Measurements from ENCODE around the gene FPGS. TPM values are rescaled to one million over a fixed set of nuclear protein-coding genes. Genes with fewer than 3 reads are reported as not detected.
"Not testable (repeated sequence)": the region's sequence is repeated elsewhere in the genome, so short reads cannot be mapped to it uniquely, and the experiment has no call there.

The FPGS gene
- total and polyA plus RNA-seq, 8 donors: 29.1 to 235 (median 70.4) TPM

- peak in 1 of 2 donors; percentile 80 for DNase-seq
- H3K27ac ChIP-seq: peak overlapping the region in 2 of 5 donors; percentile 8 to 18
- TF ChIP-seq POLR2AphosphoS5 (IDR thresholded peaks at IDR 0.05) (no peak), POLR2A (IDR thresholded peaks at IDR 0.05) (no peak), EP300 (IDR thresholded peaks at IDR 0.05) (no peak), CTCF (IDR thresholded peaks at IDR 0.05) (no peak)
- peaks cover 10 to 24% (median 18%) of the 10 kb centered on the region in 4 donors for H3K4me1 ChIP-seq
- peaks cover 8 to 69% (median 20%) of the 10 kb centered on the region in 3 donors for H3K27me3 ChIP-seq
- H3K4me3 ChIP-seq: peak overlapping the region in 1 of 4 donors; percentile 16
- intact Hi-C loops (cut with DNase I; ENCODE audit: low total_unique reads): no loop called here
- H3K9me3 ChIP-seq: no peaks in the 10 kb centered on the region
- peaks cover 4 to 22% (median 12%) of the 10 kb centered on the region in 4 donors for H3K36me3 ChIP-seq
- WGBS, 5 donors: 17 to 51% (median 24%) methylated on average over 24 to 86 of the region's 86 CpGs
Observed at GRCh38 chr9:127754099-127755060, 48.3 kb upstream of the FPGS start.

- peak overlapping the region in 2 of 4 donors; percentile 11 to 16 for H3K4me3 ChIP-seq
- H3K27me3 ChIP-seq: peaks cover 8 to 65% (median 20%) of the 10 kb centered on the region in 3 donors
- no peaks in the 10 kb centered on the region for H3K9me3 ChIP-seq
- intact Hi-C loops (cut with DNase I; ENCODE audit: low total_unique reads): no loop called here
- peaks cover 10 to 24% (median 18%) of the 10 kb centered on the region in 4 donors for H3K4me1 ChIP-seq
- 23 to 55% (median 34%) methylated on average over 18 to 61 of the region's 61 CpGs for WGBS, 5 donors
- TF ChIP-seq CTCF (IDR thresholded peaks at IDR 0.05): no peak
- TF ChIP-seq POLR2AphosphoS5 (IDR thresholded peaks at IDR 0.05): no peak
- TF ChIP-seq EP300 (IDR thresholded peaks at IDR 0.05): no peak
- TF ChIP-seq POLR2A (IDR thresholded peaks at IDR 0.05): no peak
- peak overlapping the region in 2 of 5 donors; percentile 8 to 18 for H3K27ac ChIP-seq
- peak in 1 of 2 donors; percentile 80 for DNase-seq
- peaks cover 0 to 12% (median 8%) of the 10 kb centered on the region in 4 donors for H3K36me3 ChIP-seq
Observed at GRCh38 chr9:127755061-127756060, 47.3 kb upstream of the FPGS start.

GRCh38 chr9:127756233-127756632 lies 46.4 kb upstream of the FPGS start:
- no peak overlapping the region for H3K27ac ChIP-seq
- H3K9me3 ChIP-seq: no peaks in the 10 kb centered on the region
- H3K36me3 ChIP-seq: peaks cover 0 to 5% (median 1%) of the 10 kb centered on the region in 4 donors
- 85 to 94% (median 87%) methylated on average over 3 of the region's 3 CpGs for WGBS, 5 donors
- TF ChIP-seq POLR2A (IDR thresholded peaks at IDR 0.05) (no peak), CTCF (IDR thresholded peaks at IDR 0.05) (no peak), EP300 (IDR thresholded peaks at IDR 0.05) (no peak), POLR2AphosphoS5 (IDR thresholded peaks at IDR 0.05) (no peak)
- no peak for DNase-seq
- H3K4me3 ChIP-seq: no peak overlapping the region
- intact Hi-C loops (cut with DNase I; ENCODE audit: low total_unique reads): no loop called here
- H3K27me3 ChIP-seq: peaks cover 8 to 59% (median 20%) of the 10 kb centered on the region in 3 donors
- H3K4me1 ChIP-seq: peaks cover 10 to 24% (median 18%) of the 10 kb centered on the region in 4 donors

GRCh38 chr9:127756776-127757175 lies 45.9 kb upstream of the FPGS start:
- DNase-seq; H3K36me3 ChIP-seq; intact Hi-C loops (cut with DNase I; ENCODE audit: low total_unique reads); H3K9me3 ChIP-seq; H3K4me3 ChIP-seq; H3K27ac ChIP-seq: not testable (repeated sequence)
- H3K27me3 ChIP-seq: peaks cover 8 to 60% (median 20%) of the 10 kb centered on the region in 3 donors
- WGBS, 5 donors: 78 to 87% (median 81%) methylated on average over 11 of the region's 11 CpGs
- peaks cover 10 to 24% (median 18%) of the 10 kb centered on the region in 4 donors for H3K4me1 ChIP-seq

Data from stomach (tissue), 9 donors.